ENCODE results near the gene MED8.
"Not testable (repeated sequence)": the region's sequence is repeated elsewhere in the genome, so short reads cannot be mapped to it uniquely, and the experiment has no call there.

The MED8 gene

GRCh38 chr1:43405219-43405875 is 15.7 kb upstream of the MED8 start:
- Histone ChIP-seq H3K9me2 (replicated peaks; ENCODE audit: insufficient read depth, low read length) (no peaks in the 10 kb centered on the region), H3K9me3 (replicated peaks; ENCODE audit: insufficient read depth, low read length) (no peaks in the 10 kb centered on the region), H3K27me3 (replicated peaks; ENCODE audit: insufficient read depth, low read length) (no peaks in the 10 kb centered on the region), H3K4me2 (ENCODE audit: low read depth, low read length) (no peak overlapping the region), H3K9ac (ENCODE audit: low read length) (no peak overlapping the region), H3K79me2 (ENCODE audit: low read length) (no peaks in the 10 kb centered on the region), H3K27ac (ENCODE audit: low read length) (no peak overlapping the region), H3F3A (ENCODE audit: insufficient read depth, low read length) (no peaks in the 10 kb centered on the region), H4K20me1 (ENCODE audit: insufficient read depth, low read length) (no peaks in the 10 kb centered on the region), H3K4me3 (ENCODE audit: low read length) (no peak overlapping the region), H3K4me1 (ENCODE audit: low read length) (no peaks in the 10 kb centered on the region), H2AFZ (ENCODE audit: low read length) (no peak overlapping the region), H3K36me3 (replicated peaks; ENCODE audit: insufficient read depth, low read length) (no peaks in the 10 kb centered on the region)
- TF ChIP-seq CTCF (IDR thresholded peaks at IDR 0.05; ENCODE audit: low read length): no peak
- TF ChIP-seq EZH2phosphoT487 (IDR thresholded peaks at IDR 0.05; ENCODE audit: low read length): no peak
- TF ChIP-seq EZH2 (optimal IDR thresholded peaks at IDR 0.05; ENCODE audit: low read depth, low read length): no peak
- no peak for DNase-seq

GRCh38 chr1:43404353-43404752 is 14.8 kb upstream of the MED8 start:
- Histone ChIP-seq H2AFZ (ENCODE audit: low read length) (no peak overlapping the region), H3K36me3 (replicated peaks; ENCODE audit: insufficient read depth, low read length) (no peaks in the 10 kb centered on the region), H3F3A (ENCODE audit: insufficient read depth, low read length) (no peaks in the 10 kb centered on the region), H3K27ac (ENCODE audit: low read length) (no peak overlapping the region), H3K9me2 (replicated peaks; ENCODE audit: insufficient read depth, low read length) (no peaks in the 10 kb centered on the region), H3K4me1 (ENCODE audit: low read length) (no peaks in the 10 kb centered on the region), H3K79me2 (ENCODE audit: low read length) (no peaks in the 10 kb centered on the region), H3K9me3 (replicated peaks; ENCODE audit: insufficient read depth, low read length) (no peaks in the 10 kb centered on the region), H3K9ac (ENCODE audit: low read length) (no peak overlapping the region), H3K4me3 (ENCODE audit: low read length) (no peak overlapping the region), H3K4me2 (ENCODE audit: low read depth, low read length) (no peak overlapping the region), H4K20me1 (ENCODE audit: insufficient read depth, low read length) (no peaks in the 10 kb centered on the region), H3K27me3 (replicated peaks; ENCODE audit: insufficient read depth, low read length) (no peaks in the 10 kb centered on the region)
- no peak for DNase-seq
- TF ChIP-seq EZH2phosphoT487 (IDR thresholded peaks at IDR 0.05; ENCODE audit: low read length) (no peak), EZH2 (optimal IDR thresholded peaks at IDR 0.05; ENCODE audit: low read depth, low read length) (no peak)

- H3K79me2 ChIP-seq (ENCODE audit: low read length): 0 out of 2 replicates have a peak, but pooled peaks cover 3% of the 10 kb centered on the region
Measured at GRCh38 chr1:43402089-43402865, 12.7 kb upstream of the MED8 start.

GRCh38 chr1:43400441-43400840 is 10.8 kb upstream of the MED8 start:
- H3K9me3 ChIP-seq (replicated peaks; ENCODE audit: insufficient read depth, low read length); H3K9ac ChIP-seq (ENCODE audit: low read length); H3K9me2 ChIP-seq (replicated peaks; ENCODE audit: insufficient read depth, low read length); H3K36me3 ChIP-seq (replicated peaks; ENCODE audit: insufficient read depth, low read length); H3F3A ChIP-seq (ENCODE audit: insufficient read depth, low read length); H3K27me3 ChIP-seq (replicated peaks; ENCODE audit: insufficient read depth, low read length); DNase-seq; H3K79me2 ChIP-seq (ENCODE audit: low read length); H3K4me1 ChIP-seq (ENCODE audit: low read length); H4K20me1 ChIP-seq (ENCODE audit: insufficient read depth, low read length); H3K27ac ChIP-seq (ENCODE audit: low read length); H3K4me3 ChIP-seq (ENCODE audit: low read length); H2AFZ ChIP-seq (ENCODE audit: low read length); H3K4me2 ChIP-seq (ENCODE audit: low read depth, low read length): not testable (repeated sequence)

More at GRCh38 chr1:43402089-43402865, 12.7 kb upstream of the MED8 start:
- no peak for DNase-seq
- no peak overlapping the region for H2AFZ ChIP-seq (ENCODE audit: low read length)
- H4K20me1 ChIP-seq (ENCODE audit: insufficient read depth, low read length): no peaks in the 10 kb centered on the region
- H3K9me2 ChIP-seq (replicated peaks; ENCODE audit: insufficient read depth, low read length): no peaks in the 10 kb centered on the region
- H3K4me1 ChIP-seq (ENCODE audit: low read length): no peaks in the 10 kb centered on the region
- H3K27me3 ChIP-seq (replicated peaks; ENCODE audit: insufficient read depth, low read length): no peaks in the 10 kb centered on the region
- no peaks in the 10 kb centered on the region for H3K9me3 ChIP-seq (replicated peaks; ENCODE audit: insufficient read depth, low read length)
- no peak overlapping the region for H3K27ac ChIP-seq (ENCODE audit: low read length)
- no peaks in the 10 kb centered on the region for H3F3A ChIP-seq (ENCODE audit: insufficient read depth, low read length)
- H3K36me3 ChIP-seq (replicated peaks; ENCODE audit: insufficient read depth, low read length): no peaks in the 10 kb centered on the region
- H3K4me2 ChIP-seq (ENCODE audit: low read depth, low read length): no peak overlapping the region
- no peak overlapping the region for H3K9ac ChIP-seq (ENCODE audit: low read length)
- no peak overlapping the region for H3K4me3 ChIP-seq (ENCODE audit: low read length)
- TF ChIP-seq CTCF (IDR thresholded peaks at IDR 0.05; ENCODE audit: low read length) (no peak), EZH2 (optimal IDR thresholded peaks at IDR 0.05; ENCODE audit: low read depth, low read length) (no peak), EZH2phosphoT487 (IDR thresholded peaks at IDR 0.05; ENCODE audit: low read length) (no peak)
